Endothelial cell of umbilical vein (primary cell): ENCODE results near the gene HHEX.

Experiments used
- EZH2 ChIP-seq: IDR thresholded peaks from 2 replicates; pipeline ENCODE4 v1.6.1; 2012; ENCODE audit warnings: borderline replicate concordance, low read depth, mild to moderate bottlenecking, moderate library complexity, low read length, inconsistent platforms; ENCODE audit not compliant: severe bottlenecking
- FOS ChIP-seq: IDR thresholded peaks from 2 replicates; pipeline ENCODE4 v1.6.1; 2011; ENCODE audit warnings: mild to moderate bottlenecking, low read length, moderate library complexity, borderline replicate concordance; ENCODE audit not compliant: insufficient read depth
- MYC ChIP-seq: IDR thresholded peaks from one replicate; pipeline ENCODE4 v1.6.1; 2011; ENCODE audit warnings: mild to moderate bottlenecking, low read depth, low read length
- POLR2A ChIP-seq: IDR thresholded peaks from 2 replicates; pipeline ENCODE4 v1.6.1; 2012; ENCODE audit warnings: low read depth, mild to moderate bottlenecking, control low read depth, low read length
- POLR2AphosphoS5 ChIP-seq: IDR thresholded peaks from 2 replicates; pipeline ENCODE4 v1.6.1; 2012; ENCODE audit warnings: low read depth, mild to moderate bottlenecking, control low read depth, low read length, moderate library complexity; ENCODE audit not compliant: insufficient read depth
- TF ChIP-seq, protein P1 (sequence below), 2 donors: IDR thresholded peaks; 1 replicate in 1 of 2; 2 replicates in 1 of 2; pipeline ENCODE4 v1.5.1; 2011; ENCODE audit warnings: low read length in 2 of 2, mild to moderate bottlenecking in 2 of 2, moderate library complexity in 2 of 2, control low read depth in 1 of 2, inconsistent platforms in 1 of 2, low read depth in 1 of 2; ENCODE audit not compliant: insufficient read depth in 1 of 2; ENCODE audit errors: extremely low read depth in 1 of 2

- TF ChIP-seq POLR2A (no peak), MYC (no peak), POLR2AphosphoS5 (no peak), FOS (no peak), EZH2 (no peak)
- TF ChIP-seq, protein P1, sequence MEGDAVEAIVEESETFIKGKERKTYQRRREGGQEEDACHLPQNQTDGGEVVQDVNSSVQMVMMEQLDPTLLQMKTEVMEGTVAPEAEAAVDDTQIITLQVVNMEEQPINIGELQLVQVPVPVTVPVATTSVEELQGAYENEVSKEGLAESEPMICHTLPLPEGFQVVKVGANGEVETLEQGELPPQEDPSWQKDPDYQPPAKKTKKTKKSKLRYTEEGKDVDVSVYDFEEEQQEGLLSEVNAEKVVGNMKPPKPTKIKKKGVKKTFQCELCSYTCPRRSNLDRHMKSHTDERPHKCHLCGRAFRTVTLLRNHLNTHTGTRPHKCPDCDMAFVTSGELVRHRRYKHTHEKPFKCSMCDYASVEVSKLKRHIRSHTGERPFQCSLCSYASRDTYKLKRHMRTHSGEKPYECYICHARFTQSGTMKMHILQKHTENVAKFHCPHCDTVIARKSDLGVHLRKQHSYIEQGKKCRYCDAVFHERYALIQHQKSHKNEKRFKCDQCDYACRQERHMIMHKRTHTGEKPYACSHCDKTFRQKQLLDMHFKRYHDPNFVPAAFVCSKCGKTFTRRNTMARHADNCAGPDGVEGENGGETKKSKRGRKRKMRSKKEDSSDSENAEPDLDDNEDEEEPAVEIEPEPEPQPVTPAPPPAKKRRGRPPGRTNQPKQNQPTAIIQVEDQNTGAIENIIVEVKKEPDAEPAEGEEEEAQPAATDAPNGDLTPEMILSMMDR (IDR thresholded peaks at IDR 0.05; ENCODE audit: extremely low read depth in 1 of 2, insufficient read depth in 1 of 2, low read depth in 1 of 2, low read length in 2 of 2), result no peak
Observed at GRCh38 chr10:92693534-92693893, 3.8 kb downstream of the HHEX start.
